Omental fat pad (tissue), 4 donors: ENCODE results near the gene ANKRD39. TPM values are rescaled to one million over a fixed set of nuclear protein-coding genes. Genes with fewer than 3 reads are reported as not detected.

Experiments used
- ATAC-seq: fragments of 150-250 bp; one replicate; pipeline ENCODE4 v1.9.1; 2016; ENCODE audit warnings: mild to moderate bottlenecking, moderate library complexity; ENCODE audit not compliant: low FRiP score
- DNase-seq: peaks from one replicate; pipeline ENCODE4 v3.0.0-alpha.2; 2019; ENCODE audit warnings: low spot score
- total RNA-seq, 4 donors: library from RNA; depleted of rRNA; stranded (reverse); fragments of >200 nt; gene quantifications; one replicate each; pipeline ENCODE4 v1.1.0, GENCODE V29; 2016
- TF ChIP-seq, protein P1 (sequence below), 3 donors: fragments of 450-650 bp; IDR thresholded peaks; one replicate each; pipeline ENCODE4 v1.5.1; 2016 to 2017; ENCODE audit warnings: antibody characterized with exemption in 3 of 3, mild to moderate bottlenecking in 3 of 3, moderate library complexity in 2 of 3

ANKRD39 gene
- total RNA-seq, 4 donors from 2014 or later: 6.6 to 15.3 (median 10.3) TPM

DNA sequence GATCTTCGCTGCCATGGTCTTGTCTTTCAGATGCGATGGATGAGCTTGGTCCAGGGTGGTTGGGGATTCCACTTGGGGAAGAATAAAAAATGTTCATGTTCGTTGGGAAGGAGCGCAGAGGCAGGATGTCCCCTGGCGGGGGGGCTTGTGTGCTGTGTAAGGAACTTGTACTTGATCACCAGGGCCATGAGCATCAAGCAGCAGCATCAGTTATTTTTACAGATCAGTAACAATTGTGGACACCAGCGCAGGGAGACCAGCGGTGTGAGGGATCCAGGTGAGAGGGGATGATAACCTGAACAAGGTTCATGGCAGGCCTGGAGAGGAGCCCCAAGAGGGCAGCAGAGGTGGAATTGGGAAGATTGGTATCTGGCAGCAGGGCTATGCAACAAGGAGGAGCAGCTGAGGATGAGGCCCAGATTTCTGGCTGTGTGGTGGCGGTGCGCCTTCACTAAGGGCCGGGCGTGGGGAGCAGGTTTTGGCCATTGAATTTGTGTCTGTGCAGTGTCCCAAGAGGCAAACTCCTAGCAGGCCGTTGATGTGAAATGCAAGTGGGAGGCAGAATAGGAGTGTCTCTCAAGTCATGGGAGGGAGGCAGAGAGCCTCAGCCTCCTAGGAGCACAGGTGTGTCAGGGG, 37.8 kb downstream of the ANKRD39 start:
- no peak for DNase-seq
- TF ChIP-seq, protein P1, sequence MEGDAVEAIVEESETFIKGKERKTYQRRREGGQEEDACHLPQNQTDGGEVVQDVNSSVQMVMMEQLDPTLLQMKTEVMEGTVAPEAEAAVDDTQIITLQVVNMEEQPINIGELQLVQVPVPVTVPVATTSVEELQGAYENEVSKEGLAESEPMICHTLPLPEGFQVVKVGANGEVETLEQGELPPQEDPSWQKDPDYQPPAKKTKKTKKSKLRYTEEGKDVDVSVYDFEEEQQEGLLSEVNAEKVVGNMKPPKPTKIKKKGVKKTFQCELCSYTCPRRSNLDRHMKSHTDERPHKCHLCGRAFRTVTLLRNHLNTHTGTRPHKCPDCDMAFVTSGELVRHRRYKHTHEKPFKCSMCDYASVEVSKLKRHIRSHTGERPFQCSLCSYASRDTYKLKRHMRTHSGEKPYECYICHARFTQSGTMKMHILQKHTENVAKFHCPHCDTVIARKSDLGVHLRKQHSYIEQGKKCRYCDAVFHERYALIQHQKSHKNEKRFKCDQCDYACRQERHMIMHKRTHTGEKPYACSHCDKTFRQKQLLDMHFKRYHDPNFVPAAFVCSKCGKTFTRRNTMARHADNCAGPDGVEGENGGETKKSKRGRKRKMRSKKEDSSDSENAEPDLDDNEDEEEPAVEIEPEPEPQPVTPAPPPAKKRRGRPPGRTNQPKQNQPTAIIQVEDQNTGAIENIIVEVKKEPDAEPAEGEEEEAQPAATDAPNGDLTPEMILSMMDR (IDR thresholded peaks at IDR 0.05): no peak
- no peak for ATAC-seq

DNA sequence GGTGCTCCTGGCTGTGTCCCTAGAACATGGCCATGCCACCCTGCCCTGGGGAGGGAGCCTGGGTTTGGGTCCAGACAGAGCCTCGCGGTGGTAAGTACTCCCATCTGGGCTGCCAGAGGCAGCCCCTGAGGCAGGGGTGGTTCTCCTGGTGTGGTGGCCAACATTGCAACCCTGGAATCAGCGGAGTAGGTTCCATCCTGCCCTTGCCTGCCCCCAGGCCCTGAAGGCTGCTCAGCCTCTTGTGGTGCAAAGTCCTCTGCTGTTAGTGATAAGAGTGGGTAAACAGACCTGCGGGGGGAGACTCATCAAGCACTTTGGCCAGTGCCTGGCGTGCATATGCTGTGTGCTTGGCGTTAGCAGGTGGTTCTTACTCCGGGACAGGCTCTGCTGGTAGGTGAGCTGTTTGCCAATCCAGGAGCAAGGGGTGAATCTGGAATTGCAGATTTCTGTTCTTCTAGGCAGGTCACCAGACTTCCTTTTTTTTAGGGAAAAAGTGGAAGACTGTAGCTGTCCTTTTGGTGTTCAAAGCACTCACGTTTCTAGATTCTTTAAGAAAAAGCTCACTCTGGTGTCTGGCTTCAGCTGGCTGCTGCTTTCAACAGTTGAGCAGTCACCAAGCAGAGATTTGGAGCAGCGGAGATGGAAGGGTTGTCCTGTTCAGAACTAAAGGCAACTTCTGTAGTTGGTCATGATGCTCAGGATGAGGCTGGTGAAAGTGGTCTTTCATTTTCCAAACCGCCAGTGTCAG, 38.5 kb downstream of the ANKRD39 start:
- no peak for ATAC-seq
- DNase-seq: no peak
- TF ChIP-seq, protein P1 (IDR thresholded peaks at IDR 0.05): no peak

DNA sequence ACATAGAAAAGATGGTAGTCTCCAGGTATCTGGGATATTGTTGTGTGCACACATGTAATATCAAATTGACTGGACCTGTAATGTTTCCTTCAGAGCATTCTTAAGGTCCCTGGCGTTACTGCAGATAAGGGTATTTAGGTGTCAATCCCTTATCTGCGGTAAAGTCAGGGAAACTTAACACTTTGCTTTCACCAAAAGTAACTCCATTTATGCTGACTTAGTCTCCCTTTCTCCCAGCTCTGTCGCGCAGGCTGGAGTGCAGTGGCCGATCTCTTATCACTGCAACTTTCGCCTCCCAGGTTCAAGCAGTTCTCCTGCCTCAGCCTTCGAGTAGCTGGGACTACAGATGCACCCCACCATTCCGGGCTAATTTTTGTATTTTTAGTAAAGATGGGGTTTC, 39.9 kb downstream of the ANKRD39 start:
- ATAC-seq: no peak
- TF ChIP-seq, protein P1 (IDR thresholded peaks at IDR 0.05): no peak

DNA sequence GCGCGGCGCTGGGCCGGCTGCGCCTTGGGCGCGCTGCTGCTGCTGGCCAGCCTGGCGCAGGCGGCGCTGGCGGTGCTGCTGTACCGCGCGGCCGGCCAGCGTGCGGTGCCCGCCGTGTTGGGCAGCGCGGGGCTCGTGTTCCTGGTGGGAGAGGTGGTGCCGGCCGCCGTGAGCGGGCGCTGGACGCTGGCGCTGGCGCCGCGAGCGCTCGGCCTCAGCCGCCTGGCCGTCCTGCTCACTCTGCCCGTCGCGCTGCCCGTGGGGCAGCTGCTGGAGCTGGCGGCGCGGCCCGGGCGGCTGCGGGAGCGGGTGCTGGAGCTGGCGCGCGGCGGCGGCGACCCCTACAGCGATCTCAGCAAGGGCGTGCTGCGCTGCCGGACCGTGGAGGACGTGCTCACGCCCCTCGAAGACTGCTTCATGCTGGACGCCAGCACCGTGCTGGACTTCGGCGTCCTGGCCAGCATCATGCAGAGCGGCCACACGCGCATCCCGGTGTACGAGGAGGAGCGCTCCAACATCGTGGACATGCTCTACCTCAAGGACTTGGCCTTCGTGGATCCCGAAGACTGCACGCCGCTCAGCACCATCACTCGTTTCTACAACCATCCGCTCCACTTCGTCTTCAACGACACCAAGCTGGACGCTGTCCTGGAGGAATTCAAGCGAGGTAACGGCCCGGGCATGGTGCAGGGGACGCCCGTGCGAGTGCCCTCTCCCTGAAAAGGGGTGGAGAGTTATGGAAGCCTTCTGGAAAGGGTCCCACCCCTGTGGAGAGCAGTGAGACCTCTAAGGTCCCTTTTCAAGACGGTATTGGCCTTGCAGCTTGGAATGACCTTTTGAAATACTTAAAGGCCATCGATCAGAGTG, 40.7 kb downstream of the ANKRD39 start:
- no peak for ATAC-seq
- TF ChIP-seq, protein P1 (IDR thresholded peaks at IDR 0.05): no peak

More for the DNA sequence above, 39.9 kb downstream of the ANKRD39 start:
- DNase-seq: no peak

DNA sequence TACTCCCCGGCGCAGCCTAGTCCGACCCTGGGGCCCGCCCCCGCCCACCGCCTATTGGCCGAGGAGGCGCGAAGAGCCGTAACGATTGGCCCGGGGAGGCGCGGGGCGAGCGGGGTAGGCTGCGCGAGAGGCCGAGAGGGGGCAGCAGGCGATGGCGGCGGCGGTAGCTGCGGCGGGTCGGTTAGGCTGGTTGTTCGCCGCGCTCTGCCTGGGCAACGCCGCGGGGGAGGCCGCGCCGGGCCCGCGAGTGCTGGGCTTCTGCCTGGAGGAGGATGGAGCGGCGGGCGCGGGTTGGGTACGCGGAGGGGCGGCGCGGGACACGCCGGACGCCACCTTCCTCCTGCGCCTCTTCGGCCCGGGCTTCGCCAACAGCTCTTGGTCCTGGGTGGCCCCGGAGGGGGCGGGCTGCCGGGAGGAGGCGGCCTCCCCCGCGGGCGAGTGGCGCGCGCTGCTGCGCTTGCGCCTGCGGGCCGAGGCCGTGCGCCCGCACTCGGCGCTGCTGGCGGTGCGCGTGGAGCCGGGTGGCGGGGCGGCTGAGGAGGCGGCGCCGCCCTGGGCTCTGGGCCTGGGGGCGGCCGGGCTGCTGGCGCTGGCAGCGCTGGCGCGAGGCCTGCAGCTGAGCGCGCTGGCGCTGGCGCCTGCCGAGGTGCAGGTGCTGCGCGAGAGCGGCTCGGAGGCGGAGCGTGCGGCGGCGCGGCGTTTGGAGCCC, 41.5 kb downstream of the ANKRD39 start, which contains the start of gene CNNM3:
Gene CNNM3, plus strand, starts transcription at position 142 of the 709 bp plus-strand sequence. Its CDS starts 10 bp downstream, at position 152.
- TF ChIP-seq, protein P1 (IDR thresholded peaks at IDR 0.05): no peak
- DNase-seq (peak; percentile 90), ATAC-seq (peak; percentile 98)

More for the DNA sequence above, 40.7 kb downstream of the ANKRD39 start:
- no peak for DNase-seq
